Superior temporal gyrus (tissue), 1 donor: ENCODE data around the gene SCMH1.

ENCODE experiments used
- DNase-seq: peaks from one replicate; pipeline ENCODE4 v3.0.0-alpha.2; 2016; ENCODE audit errors: extremely low spot score

Gene SCMH1

DNA sequence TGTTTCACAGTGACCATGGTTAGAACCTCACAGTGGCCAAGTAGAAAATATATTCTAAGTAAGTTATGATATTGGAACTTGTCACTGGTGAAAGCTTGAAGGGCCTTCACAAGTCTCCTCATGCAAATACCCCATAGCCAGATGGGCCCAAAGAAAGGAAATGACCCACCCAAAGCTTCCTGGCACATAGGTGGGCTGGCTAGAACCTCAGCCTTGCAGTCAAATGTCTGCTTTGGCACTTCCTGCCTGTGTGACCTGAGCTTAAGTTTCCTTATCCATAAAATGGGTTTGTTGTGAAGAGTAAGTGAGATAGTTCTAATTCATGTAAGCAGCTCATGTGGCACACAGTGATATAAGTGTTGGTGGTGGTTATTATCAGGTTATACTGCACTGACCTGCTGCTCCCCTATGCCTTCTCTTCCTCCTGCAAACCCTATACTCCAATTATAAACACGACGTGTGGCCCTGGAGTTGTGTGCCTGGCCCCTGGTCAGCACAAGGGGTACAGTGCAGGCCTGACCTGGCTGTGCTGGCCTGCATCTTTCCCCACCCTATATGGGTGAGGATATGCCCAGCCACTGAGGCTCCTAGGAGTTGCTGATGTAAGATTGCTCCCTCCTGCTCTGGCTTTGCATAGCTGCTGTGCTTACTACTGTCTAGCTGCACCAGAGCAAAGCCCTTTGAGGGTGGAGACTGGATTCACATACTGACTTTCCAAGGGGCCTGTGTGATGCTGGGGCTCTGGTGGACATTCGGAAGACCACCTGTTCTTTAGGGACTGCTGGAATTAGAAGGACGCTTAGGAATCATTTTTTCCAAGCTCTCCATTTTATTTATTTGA is 215.9 kb downstream of the SCMH1 start:
- DNase-seq, result no peak

GRCh38 chr1:41024953-41025352 is 217.2 kb downstream of the SCMH1 start:
- no peak for DNase-seq

DNA sequence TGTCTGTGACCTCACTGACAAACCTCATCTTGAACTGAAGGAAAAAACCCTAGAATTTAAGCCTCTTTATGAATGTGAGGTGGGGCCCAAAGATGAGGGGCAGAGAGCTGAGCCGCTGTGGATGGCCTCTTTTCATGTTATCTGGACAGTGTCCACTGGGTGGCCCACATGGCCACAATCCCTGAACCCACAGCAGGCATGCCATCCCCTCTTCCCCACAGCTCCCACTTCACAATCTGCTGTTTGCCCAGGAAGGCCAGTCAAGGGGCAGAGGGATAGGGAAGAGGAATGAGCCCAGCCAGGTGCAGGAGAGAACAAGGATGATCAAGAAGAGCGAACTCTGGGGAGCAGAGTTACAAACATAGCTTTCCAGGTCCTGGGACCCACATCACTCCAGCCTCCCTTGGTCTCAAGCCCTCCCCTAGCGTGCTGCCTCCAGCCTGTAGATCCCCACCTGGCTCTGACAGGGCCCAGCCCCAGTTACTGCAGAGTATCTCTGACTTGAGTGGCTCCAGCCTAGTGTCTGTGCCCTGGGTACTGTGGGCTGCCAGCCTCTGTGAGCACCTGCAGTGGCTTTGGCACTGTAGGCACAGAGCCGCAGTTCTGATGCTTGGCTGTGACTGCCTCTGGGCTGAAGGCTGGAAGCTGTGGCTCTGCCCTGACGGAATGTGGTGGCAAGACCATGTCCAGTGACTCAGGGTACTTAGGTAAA is 218.7 kb downstream of the SCMH1 start:
- no peak for DNase-seq

DNA sequence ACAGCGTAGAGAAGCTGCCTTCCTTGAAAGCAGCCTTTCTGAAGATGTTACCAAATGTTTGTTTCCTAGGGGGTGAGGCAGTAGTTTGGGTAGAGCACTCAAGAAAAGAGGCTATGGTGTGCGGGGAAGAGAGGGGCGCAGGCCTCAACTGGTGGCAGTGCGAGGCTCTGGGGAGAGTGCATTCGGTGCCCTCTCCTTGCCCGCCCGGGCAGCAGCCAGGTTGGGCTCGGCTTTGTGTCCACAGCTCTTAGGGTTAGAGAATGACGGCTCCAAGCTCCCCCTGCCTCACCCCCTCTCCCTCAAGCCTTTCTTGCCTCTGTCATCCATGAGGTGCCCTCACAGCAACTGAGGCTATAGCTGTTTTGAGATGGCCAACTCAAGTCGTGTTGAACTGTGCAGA is 219.7 kb downstream of the SCMH1 start:
- DNase-seq, result no peak

DNA sequence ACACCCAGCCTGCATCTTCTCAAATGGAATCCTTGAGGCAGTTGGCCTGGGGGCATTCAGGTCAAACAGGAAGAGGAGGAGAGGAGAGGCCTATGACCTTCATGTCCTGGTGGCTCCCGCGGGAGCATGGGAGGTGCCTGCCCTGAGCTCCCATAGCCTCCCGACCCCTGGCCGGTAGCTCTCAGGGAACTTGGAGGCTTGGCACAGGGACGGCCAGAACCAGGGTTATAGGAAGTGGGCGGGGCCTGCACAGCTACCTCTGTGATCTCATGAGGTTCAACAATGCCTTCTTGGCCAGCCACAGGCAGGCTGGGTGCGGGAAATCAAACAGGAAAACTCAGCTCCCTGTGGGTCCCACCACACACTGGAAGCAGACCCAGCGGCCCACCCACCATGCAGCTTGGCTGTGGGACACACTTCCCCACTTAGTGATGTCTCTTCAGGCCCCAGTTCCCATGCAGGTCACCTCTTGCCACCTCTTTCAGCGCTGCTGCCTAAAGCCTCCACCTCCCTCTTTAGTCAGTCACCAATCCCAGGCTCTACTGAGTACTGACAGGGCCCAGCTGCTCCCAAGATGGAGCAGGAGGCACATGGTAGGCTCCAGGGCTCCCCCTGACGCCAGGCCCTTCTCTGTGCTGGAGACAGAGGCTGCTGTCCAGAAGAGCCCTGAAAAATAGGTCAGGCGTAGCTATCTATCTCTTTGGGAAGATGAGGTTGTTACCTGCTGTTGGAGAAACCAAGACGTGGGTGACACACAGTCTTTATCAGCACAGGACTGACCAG is 220.4 kb downstream of the SCMH1 start, which contains the start of gene SLFNL1:
TSS of gene SLFNL1 (minus strand) at position 200 of the 783 bp plus-strand sequence. CDS start 1,065 bp downstream, outside the sequence.
- no peak for DNase-seq

DNA sequence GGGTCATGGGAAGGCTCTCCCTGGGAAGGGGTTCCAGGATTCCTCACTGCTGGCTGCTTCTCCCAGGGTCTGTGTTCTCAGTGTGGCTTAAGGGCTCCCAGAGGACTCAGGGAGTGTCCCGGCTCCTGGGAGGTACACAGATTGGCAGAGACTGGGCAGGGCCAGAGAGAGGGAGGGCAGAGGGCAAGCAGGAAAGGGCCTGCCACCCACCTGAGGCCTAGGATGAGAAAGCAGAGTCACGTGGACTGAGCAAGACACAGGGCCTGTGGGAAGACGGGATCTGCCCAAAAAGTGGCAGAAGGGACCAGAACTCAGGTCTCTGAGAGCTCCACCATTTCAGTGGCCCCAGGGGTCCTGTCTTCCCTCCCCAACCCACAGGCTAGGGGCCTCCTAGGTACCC is 221.5 kb downstream of the SCMH1 start:
- DNase-seq, result no peak

GRCh38 chr1:41020109-41020576 is 222.0 kb downstream of the SCMH1 start:
- no peak for DNase-seq

DNA sequence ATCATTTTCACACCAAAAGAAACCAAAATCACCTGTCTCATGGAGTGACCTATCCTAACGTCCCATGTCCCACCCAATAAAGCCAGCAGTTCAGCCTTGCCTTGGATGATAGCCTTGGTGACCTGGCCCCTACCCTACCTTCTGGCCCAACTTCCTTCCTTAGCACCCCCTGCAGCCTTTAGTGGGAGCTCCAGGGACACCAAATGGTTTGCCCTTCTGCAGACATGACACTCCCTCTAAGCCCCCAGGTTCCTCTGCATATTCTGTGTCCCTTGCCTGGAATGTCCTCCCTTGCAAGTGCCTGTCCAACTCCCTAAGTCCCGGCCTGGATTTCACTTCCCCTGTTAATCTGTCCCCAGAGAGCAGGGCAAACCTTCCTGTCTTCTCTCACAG is 222.8 kb downstream of the SCMH1 start:
- no peak for DNase-seq

GRCh38 chr1:41018018-41018410 is 224.1 kb downstream of the SCMH1 start:
- DNase-seq, result no peak

DNA sequence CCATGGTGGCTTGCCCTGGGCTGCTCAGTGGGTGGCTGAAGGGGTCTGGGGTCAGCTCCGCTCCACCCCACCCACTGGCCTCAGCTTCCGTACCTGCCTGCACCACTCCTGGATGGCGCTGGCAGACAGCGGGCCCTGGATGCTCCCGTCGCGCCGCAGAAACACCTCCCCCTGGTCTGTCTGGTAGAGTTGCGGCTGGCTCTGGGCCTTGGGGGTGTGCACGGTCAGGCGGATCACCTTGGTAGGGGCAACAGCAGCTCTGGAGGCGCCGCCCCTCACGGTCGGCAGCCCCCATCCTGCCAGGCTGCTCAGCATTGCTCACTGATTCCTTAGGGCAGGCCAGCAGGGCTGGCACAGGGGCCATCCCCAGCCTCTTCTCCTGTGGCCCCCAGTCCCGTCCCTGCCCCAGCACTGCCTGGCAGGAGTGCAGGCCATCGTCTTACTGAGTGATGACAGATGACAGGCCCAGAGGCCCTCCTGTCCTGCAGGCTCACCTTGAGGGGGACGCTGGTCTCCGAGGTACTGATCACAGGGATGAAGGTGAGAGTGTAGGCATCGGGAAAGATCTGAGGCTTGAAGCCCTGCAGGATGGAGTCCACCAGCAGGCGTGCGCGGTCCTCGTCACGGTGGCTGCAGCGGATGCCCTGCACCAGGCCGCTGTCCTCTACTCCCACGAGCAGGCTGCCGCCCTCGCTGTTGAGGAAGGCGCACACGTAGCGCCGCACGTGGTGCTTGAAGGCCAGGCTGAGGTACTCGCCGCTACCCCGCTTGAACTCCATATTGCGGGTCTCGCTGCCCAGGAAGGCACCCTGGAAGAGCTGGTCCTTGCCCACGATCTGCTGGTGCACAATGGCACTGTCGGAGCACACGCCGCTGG is 224.7 kb downstream of the SCMH1 start:
- DNase-seq, result no peak

GRCh38 chr1:41015897-41016470 is 226.1 kb downstream of the SCMH1 start:
- DNase-seq, result no peak

- no peak for DNase-seq
Measured at GRCh38 chr1:41015281-41015896, 226.7 kb downstream of the SCMH1 start.

- no peak for DNase-seq
Measured at GRCh38 chr1:41014871-41015270, 227.2 kb downstream of the SCMH1 start.

- DNase-seq, result no peak
Measured at GRCh38 chr1:41013796-41014195, 228.3 kb downstream of the SCMH1 start.

DNA sequence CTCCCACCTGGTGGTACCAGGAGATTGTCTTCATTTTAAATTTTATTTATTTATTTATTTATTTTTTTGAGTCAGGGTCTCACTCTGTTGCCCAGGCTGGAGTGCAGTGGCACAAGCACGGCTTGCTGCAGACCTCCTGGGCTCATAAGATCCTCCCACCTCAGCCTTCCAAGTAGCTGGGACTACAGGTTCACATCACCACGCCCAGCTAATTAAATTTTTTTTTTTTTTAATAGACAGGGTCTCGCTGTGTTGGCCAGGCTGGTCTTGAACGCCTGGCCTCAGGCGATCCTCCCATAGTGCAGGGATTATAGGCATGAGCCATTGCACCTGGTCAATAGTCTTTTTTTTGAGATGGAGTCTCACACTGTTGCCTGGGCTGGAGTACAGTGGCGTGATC is 229.1 kb downstream of the SCMH1 start:
- no peak for DNase-seq

DNA sequence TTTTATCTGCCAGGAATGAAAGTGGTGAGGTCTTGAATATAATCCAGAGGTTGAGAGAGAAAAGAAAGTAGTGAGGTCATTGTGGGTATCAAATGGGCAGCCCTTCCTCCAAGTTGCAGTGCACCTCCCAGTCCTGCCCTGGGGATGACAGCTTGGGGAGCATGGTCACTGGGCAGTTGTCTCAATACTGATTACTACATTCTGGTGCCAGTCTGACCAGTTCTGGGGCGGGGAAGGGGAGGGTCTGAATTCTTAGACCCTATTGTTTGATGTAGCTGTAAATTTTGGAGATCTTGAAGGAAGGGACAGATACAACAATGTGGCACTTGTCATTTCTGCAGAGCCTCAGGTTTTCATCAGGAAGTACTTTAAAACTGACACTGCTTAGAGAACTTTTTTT is 231.8 kb downstream of the SCMH1 start:
- no peak for DNase-seq

- no peak for DNase-seq
Measured at GRCh38 chr1:41009466-41009865, 232.6 kb downstream of the SCMH1 start.

DNA sequence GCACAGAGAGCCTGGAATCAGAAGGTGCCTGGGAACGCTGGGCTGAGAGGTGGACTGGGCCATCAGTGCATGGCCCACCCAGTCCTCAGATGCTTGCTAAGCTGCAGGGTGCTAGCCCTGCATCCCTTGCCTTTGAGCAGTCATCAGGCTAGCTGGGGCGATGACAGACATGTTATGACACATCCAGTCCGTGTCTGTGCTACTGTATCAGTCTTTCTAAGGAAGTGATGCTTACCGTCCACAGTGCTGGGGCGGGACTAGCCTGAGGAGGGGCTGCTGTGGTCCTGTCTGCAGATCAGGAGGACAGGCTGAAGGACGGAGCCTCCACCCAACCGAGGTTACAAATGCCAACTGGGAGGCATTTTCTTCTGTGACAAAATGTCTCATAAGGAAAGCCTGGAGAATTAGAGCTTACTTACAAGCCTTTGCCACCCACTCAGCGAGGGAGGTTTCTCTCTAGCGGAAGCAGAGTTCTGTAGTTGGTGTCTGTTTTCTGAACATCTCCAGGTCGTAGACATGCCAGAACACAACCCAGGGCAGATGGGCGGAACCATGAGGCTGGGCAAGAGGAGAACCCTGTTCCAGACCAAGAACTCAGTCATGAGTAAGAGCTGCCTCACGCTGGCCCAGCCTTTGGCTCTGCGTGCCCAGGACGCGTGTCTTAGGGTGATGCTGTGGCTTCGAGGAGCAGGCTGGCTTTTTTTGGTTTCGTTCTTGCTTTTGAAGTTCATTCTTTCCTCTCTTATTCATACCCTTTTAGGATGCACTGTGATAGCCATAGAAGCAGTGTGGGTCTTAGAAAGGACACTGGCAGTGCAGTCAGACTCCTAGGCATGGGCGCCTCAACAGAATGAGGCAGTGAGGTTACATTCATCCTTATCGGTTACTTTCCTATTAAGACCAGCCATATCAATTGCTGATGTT is 234.9 kb downstream of the SCMH1 start:
- DNase-seq, result no peak

- no peak for DNase-seq
Measured at GRCh38 chr1:41005876-41006275, 236.2 kb downstream of the SCMH1 start.
